Thyroid gland (tissue), 4 donors: ENCODE data around the gene GLI3.

Experiments
- CTCF ChIP-seq, 6 experiments: fragments of 200-600 bp in 3 of 6; fragments of 450-650 bp in 3 of 6; sonication (generic) in 3 of 6; IDR thresholded peaks; one replicate each; pipeline ENCODE4 v1.5.1; 2016 to 2019; ENCODE audit warnings: antibody characterized with exemption in 6 of 6, mild to moderate bottlenecking in 2 of 6, inconsistent platforms in 1 of 6, moderate library complexity in 1 of 6
- POLR2A ChIP-seq, 2 donors: fragments of 450-650 bp; IDR thresholded peaks; one replicate each; pipeline ENCODE4 v1.6.1; 2017; ENCODE audit warnings: antibody characterized with exemption in 2 of 2, mild to moderate bottlenecking in 2 of 2, moderate library complexity in 1 of 2

- TF ChIP-seq CTCF (IDR thresholded peaks at IDR 0.05): no peak
- TF ChIP-seq POLR2A (IDR thresholded peaks at IDR 0.05): no peak
Measured at GRCh38 chr7:41994036-41994745, 242.8 kb downstream of the GLI3 start.
